NCI-H82 (cell line): Measurements from ENCODE around the gene SPATA32.
"Not testable (repeated sequence)": the region's sequence is repeated elsewhere in the genome, so short reads cannot be mapped to it uniquely, and the experiment has no call there.

Experiments
- DNase-seq: peaks from one replicate; lab custom pipeline; 2025; lab: John Stamatoyannopoulos, UW

Gene SPATA32

GRCh38 chr17:45270828-45271418 is 9.0 kb upstream of the SPATA32 start:
- DNase-seq = peak; percentile 72

GRCh38 chr17:45269912-45270311 is 8.0 kb upstream of the SPATA32 start:
- DNase-seq = no peak

GRCh38 chr17:45267436-45268055 is 5.7 kb upstream of the SPATA32 start:
- no peak for DNase-seq

DNA sequence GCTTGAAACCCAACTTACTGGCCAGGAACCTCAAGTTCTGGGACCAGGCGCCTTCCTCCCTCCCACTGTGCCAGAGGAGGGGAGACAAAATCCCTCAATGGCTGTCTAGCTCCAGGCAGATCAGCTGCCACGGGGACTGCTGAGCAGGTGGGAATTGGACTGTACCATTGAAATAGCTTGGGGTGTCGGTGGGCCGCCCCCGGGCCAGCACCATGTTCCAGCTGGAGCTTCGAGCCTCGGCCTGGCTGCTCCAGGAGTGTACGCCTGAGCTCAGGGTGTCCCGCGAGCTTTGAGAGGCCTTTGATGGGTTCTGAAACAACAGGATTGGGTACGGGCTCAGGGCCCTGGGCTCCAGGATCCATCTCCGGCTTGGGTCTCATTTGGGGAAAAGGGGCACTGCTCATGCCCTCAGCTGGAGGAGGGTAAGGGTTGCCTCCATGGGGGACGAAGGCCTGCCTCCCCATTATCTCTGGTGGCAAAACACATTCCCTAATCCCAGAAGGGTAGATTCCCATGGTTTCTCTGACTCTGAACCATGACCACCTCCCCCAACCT is 4.6 kb upstream of the SPATA32 start:
- DNase-seq = no peak

DNA sequence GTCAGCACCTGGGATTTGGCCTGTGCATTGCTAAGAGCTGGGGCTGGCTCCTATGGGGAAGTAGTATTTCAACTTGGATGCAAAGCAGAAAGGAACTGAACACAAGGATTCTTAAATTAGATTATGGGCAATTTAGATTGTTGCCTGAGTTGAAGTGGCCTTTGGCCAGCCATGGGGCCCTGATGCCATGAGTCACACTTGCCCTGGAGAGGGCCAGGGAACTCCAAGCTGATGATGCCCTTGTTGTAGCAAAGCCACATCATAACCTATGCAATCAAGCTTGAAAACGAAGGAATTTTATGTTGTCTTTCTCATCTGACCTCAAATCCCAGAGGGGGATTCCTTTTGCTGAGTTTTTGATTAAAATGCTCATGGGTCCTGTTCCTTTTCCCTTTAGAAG is 3.9 kb upstream of the SPATA32 start:
- DNase-seq = no peak

- no peak for DNase-seq
These were observed 3.1 kb upstream of the SPATA32 start for GRCh38 chr17:45264988-45265387.

GRCh38 chr17:45264430-45264829 is 2.5 kb upstream of the SPATA32 start:
- DNase-seq = no peak

GRCh38 chr17:45263477-45263860 is 1.6 kb upstream of the SPATA32 start:
- no peak for DNase-seq

GRCh38 chr17:45262516-45263476 is 902 bp upstream of the SPATA32 start:
- DNase-seq = peak; percentile 13

DNA sequence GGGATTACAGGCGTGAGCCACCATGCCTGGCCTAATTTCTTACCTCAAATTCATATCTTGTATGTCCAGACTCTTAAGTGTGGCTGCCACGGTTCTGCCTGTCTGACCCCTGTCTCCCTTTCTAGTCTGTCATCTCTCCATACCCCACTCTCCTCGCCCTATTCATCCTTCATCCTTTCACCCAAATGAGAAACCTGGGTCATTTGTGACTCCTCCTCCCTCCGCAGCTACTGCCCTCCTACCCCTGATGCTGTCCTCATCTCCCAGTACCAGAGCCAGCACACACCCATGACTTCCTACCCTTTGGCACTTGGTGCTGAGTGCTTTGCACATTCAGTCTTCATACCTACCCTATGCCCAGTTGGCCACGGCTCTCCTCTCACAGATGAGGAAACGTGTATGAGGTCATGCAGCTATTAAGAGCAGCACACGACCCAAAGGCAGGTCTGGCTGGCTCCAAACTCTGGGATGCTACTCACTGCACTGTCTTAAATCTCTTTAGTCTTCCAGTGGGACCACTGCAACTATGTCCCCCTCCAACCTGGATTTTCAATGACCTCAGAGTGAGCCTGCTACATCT is 1.6 kb downstream of the SPATA32 start:
- no peak for DNase-seq

GRCh38 chr17:45258981-45259380 is 2.9 kb downstream of the SPATA32 start:
- no peak for DNase-seq

DNA sequence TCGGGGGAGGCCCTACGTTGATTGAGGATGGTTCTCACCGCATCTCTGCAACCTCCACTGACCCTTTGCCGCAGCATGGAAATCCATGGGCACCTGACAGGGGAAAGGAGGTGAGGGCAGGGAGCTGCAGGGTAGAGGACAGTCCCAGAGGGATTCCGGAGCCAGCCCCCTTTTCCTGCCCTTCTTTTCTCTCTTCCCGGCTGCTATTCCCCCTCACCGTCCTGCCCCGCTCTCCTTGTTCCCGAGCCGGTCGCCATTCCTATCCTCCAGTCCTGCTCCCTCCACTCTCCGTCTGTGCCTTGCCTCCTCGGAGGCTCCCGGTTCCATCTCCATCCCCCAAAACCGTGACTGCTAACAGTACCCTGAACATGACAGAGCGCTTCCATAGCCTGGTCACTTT is 4.8 kb downstream of the SPATA32 start:
- DNase-seq = no peak

- DNase-seq = peak; percentile 23
These were observed 5.6 kb downstream of the SPATA32 start for GRCh38 chr17:45256114-45256966.

- DNase-seq = no peak
These were observed 6.5 kb downstream of the SPATA32 start for GRCh38 chr17:45255358-45255757.

GRCh38 chr17:45253879-45254278 is 8.0 kb downstream of the SPATA32 start:
- DNase-seq = no peak

DNA sequence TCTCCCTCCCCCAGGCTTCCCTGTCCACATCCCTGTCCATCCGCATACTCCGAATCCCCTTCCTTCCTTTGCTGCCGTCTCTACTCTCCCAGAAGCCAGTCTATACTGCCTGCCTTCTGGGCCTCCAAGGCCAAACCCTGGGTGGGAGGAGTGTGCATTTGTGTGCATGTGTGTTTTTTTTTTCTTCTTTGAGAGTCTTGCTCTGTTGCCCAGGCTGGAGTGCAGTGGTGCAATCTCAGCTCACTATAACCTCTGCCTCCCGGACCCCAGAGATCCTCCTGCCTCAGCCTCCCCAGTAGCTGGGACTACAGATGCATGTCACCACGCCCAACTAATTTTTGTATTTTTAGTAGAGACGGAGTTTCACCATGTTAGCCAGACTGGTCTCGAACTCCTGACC is 8.7 kb downstream of the SPATA32 start:
- not testable (repeated sequence) for DNase-seq

DNA sequence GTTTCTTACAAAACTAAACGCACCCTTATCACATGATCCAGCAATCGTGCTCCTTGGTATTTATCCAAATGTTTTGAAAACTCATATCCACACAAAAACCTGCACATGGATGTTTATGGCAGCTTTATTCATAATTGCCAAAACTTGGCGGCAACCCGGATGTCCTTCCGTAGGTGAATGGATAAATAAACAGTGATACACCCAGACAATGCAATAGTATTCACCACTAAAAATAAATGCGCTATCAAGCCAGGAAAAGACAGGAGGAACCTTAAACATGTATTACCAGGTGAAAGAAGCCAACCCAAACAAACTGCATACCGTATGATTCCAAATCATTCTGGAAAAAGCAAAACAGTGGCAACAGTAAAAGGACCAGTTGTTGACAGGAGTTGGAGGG is 10.0 kb downstream of the SPATA32 start:
- DNase-seq = no peak

- peak; percentile 74 for DNase-seq
These were observed 13.5 kb downstream of the SPATA32 start for GRCh38 chr17:45248132-45248957.

- DNase-seq = peak; percentile 99
These were observed 14.3 kb downstream of the SPATA32 start for GRCh38 chr17:45247429-45248131.
